ENCODE data around the gene AMFR. TPM values are rescaled to one million over a fixed set of nuclear protein-coding genes. Genes with fewer than 3 reads are reported as not detected.

Gene AMFR
- total RNA-seq, 1 experiment from 2014 or later = 48.1 TPM

GRCh38 chr16:56370875-56371659, 54.3 kb downstream of the AMFR start:
- intact Hi-C loops (cut with micrococcal nuclease; ENCODE audit: unreplicated experiment) = no loop called here
- no peak for TF ChIP-seq EZH2 (IDR thresholded peaks at IDR 0.05; ENCODE audit: borderline replicate concordance, low read depth, low read length, poor library complexity, severe bottlenecking)
- TF ChIP-seq, protein P1, sequence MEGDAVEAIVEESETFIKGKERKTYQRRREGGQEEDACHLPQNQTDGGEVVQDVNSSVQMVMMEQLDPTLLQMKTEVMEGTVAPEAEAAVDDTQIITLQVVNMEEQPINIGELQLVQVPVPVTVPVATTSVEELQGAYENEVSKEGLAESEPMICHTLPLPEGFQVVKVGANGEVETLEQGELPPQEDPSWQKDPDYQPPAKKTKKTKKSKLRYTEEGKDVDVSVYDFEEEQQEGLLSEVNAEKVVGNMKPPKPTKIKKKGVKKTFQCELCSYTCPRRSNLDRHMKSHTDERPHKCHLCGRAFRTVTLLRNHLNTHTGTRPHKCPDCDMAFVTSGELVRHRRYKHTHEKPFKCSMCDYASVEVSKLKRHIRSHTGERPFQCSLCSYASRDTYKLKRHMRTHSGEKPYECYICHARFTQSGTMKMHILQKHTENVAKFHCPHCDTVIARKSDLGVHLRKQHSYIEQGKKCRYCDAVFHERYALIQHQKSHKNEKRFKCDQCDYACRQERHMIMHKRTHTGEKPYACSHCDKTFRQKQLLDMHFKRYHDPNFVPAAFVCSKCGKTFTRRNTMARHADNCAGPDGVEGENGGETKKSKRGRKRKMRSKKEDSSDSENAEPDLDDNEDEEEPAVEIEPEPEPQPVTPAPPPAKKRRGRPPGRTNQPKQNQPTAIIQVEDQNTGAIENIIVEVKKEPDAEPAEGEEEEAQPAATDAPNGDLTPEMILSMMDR (conservative IDR thresholded peaks at IDR 0.05; ENCODE audit: low read depth, low read length) = no peak
- CTCF ChIA-PET = no interaction called here
- H3K27ac ChIP-seq (ENCODE audit: low read depth, low read length, poor library complexity, severe bottlenecking) = no peak overlapping the region
- POLR2A ChIA-PET (ENCODE audit: low non-redundant PET) = no interaction called here
- no peaks in the 10 kb centered on the region for H3K9me3 ChIP-seq (ENCODE audit: low read depth, low read length, poor library complexity, severe bottlenecking)
- H3K36me3 ChIP-seq (ENCODE audit: insufficient read depth, low read length, poor library complexity, severe bottlenecking) = peaks cover 4% of the 10 kb centered on the region
- no peaks in the 10 kb centered on the region for H3K4me1 ChIP-seq (ENCODE audit: insufficient read depth, low read length, poor library complexity, severe bottlenecking)
- no peaks in the 10 kb centered on the region for H3K27me3 ChIP-seq (replicated peaks; ENCODE audit: insufficient read depth, low read depth, low read length, poor library complexity)
- no peak overlapping the region for H3K4me3 ChIP-seq (ENCODE audit: low read depth, low read length, poor library complexity, severe bottlenecking)
- DNase-seq (ENCODE audit: low spot score) = no peak
- BruUV-seq (replicated peaks) = no TSS peak

DNA sequence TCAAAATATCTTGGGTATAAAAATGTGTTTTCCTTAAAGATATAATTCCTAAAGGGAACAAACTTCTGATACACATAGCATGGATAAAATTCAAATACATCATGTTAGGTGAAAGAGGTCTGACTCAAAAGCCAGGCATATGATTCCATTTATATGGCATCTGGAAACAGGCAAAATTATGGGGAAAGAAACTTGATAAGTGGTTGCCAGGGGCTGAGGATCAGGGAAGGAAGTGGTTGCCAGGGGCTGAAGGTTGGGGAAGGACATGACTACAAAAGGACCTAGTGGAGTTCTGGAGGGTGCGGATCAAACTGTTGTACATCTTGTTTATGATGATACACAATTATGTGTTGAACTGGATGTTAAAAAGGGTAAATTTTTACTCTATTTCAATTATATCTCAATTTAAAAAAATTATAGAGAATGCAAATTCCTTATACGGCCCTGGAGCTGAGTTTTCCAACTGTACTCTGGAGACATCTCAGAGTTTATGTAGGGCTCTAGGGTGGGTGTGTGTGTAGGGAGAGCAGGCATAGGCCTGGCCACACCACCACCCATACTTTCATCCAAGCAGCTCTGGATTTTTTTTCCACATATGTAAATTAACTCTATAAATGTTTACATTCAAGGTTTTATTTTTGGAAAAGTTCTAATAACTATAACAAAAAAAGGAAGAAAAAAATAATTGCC, 55.0 kb downstream of the AMFR start:
- no TSS peak for BruUV-seq (replicated peaks)
- Histone ChIP-seq H3K4me1 (ENCODE audit: insufficient read depth, low read length, poor library complexity, severe bottlenecking) (no peaks in the 10 kb centered on the region), H3K27me3 (replicated peaks; ENCODE audit: insufficient read depth, low read depth, low read length, poor library complexity) (no peaks in the 10 kb centered on the region), H3K4me3 (ENCODE audit: low read depth, low read length, poor library complexity, severe bottlenecking) (no peak overlapping the region), H3K36me3 (ENCODE audit: insufficient read depth, low read length, poor library complexity, severe bottlenecking) (peaks cover 4% of the 10 kb centered on the region), H3K27ac (ENCODE audit: low read depth, low read length, poor library complexity, severe bottlenecking) (no peak overlapping the region), H3K9me3 (ENCODE audit: low read depth, low read length, poor library complexity, severe bottlenecking) (no peaks in the 10 kb centered on the region)
- no peak for DNase-seq (ENCODE audit: low spot score)
- ChIA-PET CTCF (no interaction called here), POLR2A (ENCODE audit: low non-redundant PET) (no interaction called here)
- intact Hi-C loops (cut with micrococcal nuclease; ENCODE audit: unreplicated experiment) = no loop called here
- TF ChIP-seq, protein P1 (conservative IDR thresholded peaks at IDR 0.05; ENCODE audit: low read depth, low read length) = no peak
- no peak for TF ChIP-seq EZH2 (IDR thresholded peaks at IDR 0.05; ENCODE audit: borderline replicate concordance, low read depth, low read length, poor library complexity, severe bottlenecking)

GRCh38 chr16:56369202-56369601, 56.1 kb downstream of the AMFR start:
- Histone ChIP-seq H3K9me3 (ENCODE audit: low read depth, low read length, poor library complexity, severe bottlenecking) (no peaks in the 10 kb centered on the region), H3K36me3 (ENCODE audit: insufficient read depth, low read length, poor library complexity, severe bottlenecking) (peaks cover 4% of the 10 kb centered on the region), H3K4me1 (ENCODE audit: insufficient read depth, low read length, poor library complexity, severe bottlenecking) (no peaks in the 10 kb centered on the region), H3K4me3 (ENCODE audit: low read depth, low read length, poor library complexity, severe bottlenecking) (no peak overlapping the region), H3K27me3 (replicated peaks; ENCODE audit: insufficient read depth, low read depth, low read length, poor library complexity) (no peaks in the 10 kb centered on the region), H3K27ac (ENCODE audit: low read depth, low read length, poor library complexity, severe bottlenecking) (no peak overlapping the region)
- ChIA-PET POLR2A (ENCODE audit: low non-redundant PET) (no interaction called here), CTCF (no interaction called here)
- intact Hi-C loops (cut with micrococcal nuclease; ENCODE audit: unreplicated experiment) = no loop called here
- no TSS peak for BruUV-seq (replicated peaks)
- TF ChIP-seq EZH2 (IDR thresholded peaks at IDR 0.05; ENCODE audit: borderline replicate concordance, low read depth, low read length, poor library complexity, severe bottlenecking) = no peak
- TF ChIP-seq, protein P1 (conservative IDR thresholded peaks at IDR 0.05; ENCODE audit: low read depth, low read length) = no peak
- no peak for DNase-seq (ENCODE audit: low spot score)
